Coronary artery (tissue), 2 donors: Measurements from ENCODE around the gene CRIP1.

Experiments
- DNase-seq: peaks from one replicate; pipeline ENCODE4 v3.0.0-alpha.2; 2017; ENCODE audit warnings: low spot score
- H3K27ac ChIP-seq, 2 donors: fragments of 200-600 bp; sonication (generic); one replicate each; pipeline ENCODE4 v1.5.1; 2016 to 2019
- H3K4me3 ChIP-seq: fragments of 200-600 bp; sonication (generic); 2 replicates; pipeline ENCODE4 v1.5.1; 2016; ENCODE audit warnings: mild to moderate bottlenecking, moderate library complexity
- TF ChIP-seq, protein P1 (sequence below): fragments of 200-600 bp; sonication (generic); IDR thresholded peaks from one replicate; pipeline ENCODE4 v1.5.1; 2019; ENCODE audit warnings: antibody characterized with exemption

The CRIP1 gene

GRCh38 chr14:105486163-105486973, at the start of gene CRIP1:
Gene CRIP1 (plus strand): TSS chr14:105486886. CDS start chr14:105487260, 374 bp downstream.
- DNase-seq, result no peak
- Histone ChIP-seq H3K4me3 (peak within 1 kb of the TSS; percentile 85), H3K27ac (peak within 1 kb of the TSS; percentile 96 to 100)
- TF ChIP-seq, protein P1, sequence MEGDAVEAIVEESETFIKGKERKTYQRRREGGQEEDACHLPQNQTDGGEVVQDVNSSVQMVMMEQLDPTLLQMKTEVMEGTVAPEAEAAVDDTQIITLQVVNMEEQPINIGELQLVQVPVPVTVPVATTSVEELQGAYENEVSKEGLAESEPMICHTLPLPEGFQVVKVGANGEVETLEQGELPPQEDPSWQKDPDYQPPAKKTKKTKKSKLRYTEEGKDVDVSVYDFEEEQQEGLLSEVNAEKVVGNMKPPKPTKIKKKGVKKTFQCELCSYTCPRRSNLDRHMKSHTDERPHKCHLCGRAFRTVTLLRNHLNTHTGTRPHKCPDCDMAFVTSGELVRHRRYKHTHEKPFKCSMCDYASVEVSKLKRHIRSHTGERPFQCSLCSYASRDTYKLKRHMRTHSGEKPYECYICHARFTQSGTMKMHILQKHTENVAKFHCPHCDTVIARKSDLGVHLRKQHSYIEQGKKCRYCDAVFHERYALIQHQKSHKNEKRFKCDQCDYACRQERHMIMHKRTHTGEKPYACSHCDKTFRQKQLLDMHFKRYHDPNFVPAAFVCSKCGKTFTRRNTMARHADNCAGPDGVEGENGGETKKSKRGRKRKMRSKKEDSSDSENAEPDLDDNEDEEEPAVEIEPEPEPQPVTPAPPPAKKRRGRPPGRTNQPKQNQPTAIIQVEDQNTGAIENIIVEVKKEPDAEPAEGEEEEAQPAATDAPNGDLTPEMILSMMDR, result no peak

GRCh38 chr14:105436891-105437722, 49.6 kb upstream of the CRIP1 start:
- TF ChIP-seq, protein P1, result no peak
- DNase-seq, result no peak

DNA sequence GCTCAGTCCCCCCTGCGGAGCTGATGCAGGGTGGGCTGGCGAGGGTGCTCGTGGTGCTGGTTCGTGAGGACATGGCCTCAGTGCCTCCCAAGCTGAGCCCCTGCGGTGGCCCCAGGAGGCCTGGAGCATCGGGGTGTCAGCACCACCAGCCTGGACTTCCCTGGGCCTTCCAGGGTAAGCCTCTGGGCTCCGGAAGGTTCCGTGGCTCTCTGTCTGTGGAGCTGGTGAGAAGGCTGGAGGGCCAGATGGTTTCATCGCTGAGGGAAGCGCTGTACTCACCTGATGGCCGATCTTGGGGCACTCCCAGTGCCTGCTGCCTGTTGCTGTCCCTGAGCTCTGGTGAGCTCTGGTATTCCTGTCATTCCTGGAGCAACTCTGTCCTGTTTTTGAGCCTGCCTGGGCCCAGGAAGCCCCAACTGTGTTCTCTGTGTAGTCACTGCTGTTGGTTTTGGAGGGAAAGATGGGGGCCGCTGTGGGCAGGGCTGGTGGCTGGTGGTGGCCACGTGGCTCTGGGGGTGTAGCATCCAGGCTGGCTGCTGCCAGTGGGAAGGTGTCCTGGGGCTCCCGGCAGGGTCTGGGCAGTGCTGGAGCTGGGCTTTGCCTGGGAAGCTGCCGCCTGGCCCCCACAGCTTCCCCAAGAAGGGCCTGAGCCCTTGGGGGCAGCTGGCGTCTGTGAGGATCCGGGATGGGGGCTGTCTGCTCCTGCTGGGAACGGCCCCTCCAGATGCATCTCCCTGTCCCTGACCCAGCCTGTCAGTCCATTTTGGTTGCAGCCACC, 48.8 kb upstream of the CRIP1 start:
- Histone ChIP-seq H3K4me3 (no peak overlapping the region), H3K27ac (no peak overlapping the region)
- DNase-seq, result no peak
- TF ChIP-seq, protein P1, result no peak

More at GRCh38 chr14:105436891-105437722, 49.6 kb upstream of the CRIP1 start:
- Histone ChIP-seq H3K27ac (no peak overlapping the region), H3K4me3 (no peak overlapping the region)

- Histone ChIP-seq H3K4me3 (no peak overlapping the region), H3K27ac (no peak overlapping the region)
- DNase-seq, result no peak
- TF ChIP-seq, protein P1, result no peak
These were observed 47.5 kb upstream of the CRIP1 start for GRCh38 chr14:105439179-105439578.

DNA sequence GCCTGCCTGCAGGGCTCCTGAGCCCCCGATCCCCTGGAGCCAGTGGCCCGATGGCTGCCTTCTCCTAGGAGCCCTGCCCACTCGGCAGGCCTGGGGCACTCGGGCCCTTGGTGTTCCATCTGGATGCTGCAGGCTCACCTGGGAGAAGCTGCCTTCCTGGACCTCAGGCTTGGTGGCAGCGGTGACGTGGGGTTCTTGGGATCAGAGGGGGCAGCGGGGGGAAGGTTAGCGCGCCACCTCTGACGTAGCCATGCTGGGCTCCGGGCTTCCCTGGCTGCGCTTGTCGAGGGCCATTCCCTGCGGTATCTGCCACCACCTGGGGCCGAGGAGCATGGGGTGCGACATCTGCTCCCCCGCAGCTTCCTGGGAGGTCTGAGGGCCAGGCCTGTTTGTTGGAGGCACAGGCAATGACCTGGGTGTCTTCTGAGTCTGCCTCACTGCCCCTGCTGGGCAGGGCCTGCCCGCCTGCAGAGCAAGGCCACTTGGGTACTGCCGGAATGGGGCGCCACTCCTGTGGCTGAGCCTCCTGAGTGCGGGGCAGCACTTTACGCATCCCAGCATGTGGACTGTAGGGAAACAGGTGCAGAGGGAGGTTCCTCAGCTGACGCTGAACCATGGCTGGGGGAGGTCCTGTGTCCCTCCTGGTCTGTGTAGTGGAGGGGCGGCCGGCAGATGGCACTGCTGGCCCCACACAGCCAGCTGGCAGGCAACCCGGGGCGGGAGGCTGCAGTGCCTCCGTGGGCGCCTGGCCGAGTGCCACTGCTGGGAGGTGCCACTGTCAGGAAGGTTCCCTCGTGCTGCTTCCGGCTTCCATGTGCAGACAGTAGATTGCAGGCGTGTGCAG, 46.8 kb upstream of the CRIP1 start:
- H3K4me3 ChIP-seq, result no peak overlapping the region
- TF ChIP-seq, protein P1, result no peak
- no peak overlapping the region for H3K27ac ChIP-seq
- no peak for DNase-seq

GRCh38 chr14:105440554-105440900, 46.2 kb upstream of the CRIP1 start:
- TF ChIP-seq, protein P1, result no peak
- no peak for DNase-seq

More at GRCh38 chr14:105440554-105440900, 46.2 kb upstream of the CRIP1 start:
- H3K4me3 ChIP-seq, result no peak overlapping the region
- no peak overlapping the region for H3K27ac ChIP-seq
